Left ventricle myocardium inferior (tissue), 1 donor: ENCODE measurements around the gene TNS3. TPM values are rescaled to one million over a fixed set of nuclear protein-coding genes. Genes with fewer than 3 reads are reported as not detected.

Experiments
- DNase-seq: peaks from one replicate; pipeline ENCODE4 v3.0.0-alpha.2; 2020
- H3K27ac ChIP-seq: fragments of 200-600 bp; replicated peaks from 2 replicates; pipeline ENCODE4 v1.8.0; 2021
- H3K27me3 ChIP-seq: fragments of 200-600 bp; 2 replicates; pipeline ENCODE4 v1.8.0; 2021; ENCODE audit warnings: low read depth
- H3K36me3 ChIP-seq: fragments of 200-600 bp; 2 replicates; pipeline ENCODE4 v1.8.0; 2021
- H3K4me1 ChIP-seq: fragments of 200-600 bp; 2 replicates; pipeline ENCODE4 v1.8.0; 2021
- H3K4me3 ChIP-seq: fragments of 200-600 bp; 2 replicates; pipeline ENCODE4 v1.8.0; 2021; ENCODE audit warnings: mild to moderate bottlenecking, moderate library complexity
- H3K9me3 ChIP-seq: fragments of 200-600 bp; replicated peaks from 2 replicates; pipeline ENCODE4 v1.8.0; 2021
- intact Hi-C: fragments of 100-400 bp; cut with micrococcal nuclease; formaldehyde crosslinking; loops from one replicate; pipeline ENCODE4 v1.11.0; 2022
- total RNA-seq: library from RNA; stranded (reverse); fragmentation: NEBNext Ultra II Directional; extraction: Animal tissue kit (Norgen Biotek cat#: 25700); gene quantifications from one replicate; pipeline ENCODE4 v1.2.1, GENCODE V29; 2021
- TF ChIP-seq, protein P1 (sequence below): fragments of 200-600 bp; IDR thresholded peaks from 2 replicates; pipeline ENCODE4 v1.8.0; 2021; ENCODE audit warnings: antibody characterized with exemption, mild to moderate bottlenecking, borderline replicate concordance
- donor health status: DM: no; HTN: yes; CAD: no; lungs with severe emphysema.

The TNS3 gene
- total RNA-seq, 1 donor from 2014 or later, result 40.6 TPM

DNA sequence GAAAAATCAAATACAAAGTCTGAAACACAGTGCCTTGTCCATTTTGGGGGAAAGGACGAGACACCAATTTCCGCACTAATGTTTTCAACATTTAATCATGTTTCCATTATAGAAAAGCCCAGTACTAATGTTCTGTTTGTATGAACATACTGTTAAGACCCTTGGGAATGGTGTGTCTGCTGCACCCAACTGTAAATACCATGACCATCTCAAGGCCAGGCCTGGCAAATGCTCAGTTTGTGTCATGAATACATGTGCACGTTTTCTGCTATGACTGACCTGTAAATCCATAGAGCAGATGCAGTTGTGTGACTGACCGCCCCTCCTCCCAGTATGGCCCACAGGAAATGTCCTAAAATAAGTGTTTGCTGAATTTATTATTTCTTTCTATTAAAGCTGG, 270.0 kb downstream of the TNS3 start:
- Histone ChIP-seq H3K36me3 (peaks cover 4% of the 10 kb centered on the region), H3K4me3 (no peak overlapping the region), H3K27me3 (no peaks in the 10 kb centered on the region), H3K4me1 (peaks cover 53% of the 10 kb centered on the region), H3K27ac (no peak overlapping the region), H3K9me3 (peaks cover 12% of the 10 kb centered on the region)
- DNase-seq, result no peak
- TF ChIP-seq, protein P1, sequence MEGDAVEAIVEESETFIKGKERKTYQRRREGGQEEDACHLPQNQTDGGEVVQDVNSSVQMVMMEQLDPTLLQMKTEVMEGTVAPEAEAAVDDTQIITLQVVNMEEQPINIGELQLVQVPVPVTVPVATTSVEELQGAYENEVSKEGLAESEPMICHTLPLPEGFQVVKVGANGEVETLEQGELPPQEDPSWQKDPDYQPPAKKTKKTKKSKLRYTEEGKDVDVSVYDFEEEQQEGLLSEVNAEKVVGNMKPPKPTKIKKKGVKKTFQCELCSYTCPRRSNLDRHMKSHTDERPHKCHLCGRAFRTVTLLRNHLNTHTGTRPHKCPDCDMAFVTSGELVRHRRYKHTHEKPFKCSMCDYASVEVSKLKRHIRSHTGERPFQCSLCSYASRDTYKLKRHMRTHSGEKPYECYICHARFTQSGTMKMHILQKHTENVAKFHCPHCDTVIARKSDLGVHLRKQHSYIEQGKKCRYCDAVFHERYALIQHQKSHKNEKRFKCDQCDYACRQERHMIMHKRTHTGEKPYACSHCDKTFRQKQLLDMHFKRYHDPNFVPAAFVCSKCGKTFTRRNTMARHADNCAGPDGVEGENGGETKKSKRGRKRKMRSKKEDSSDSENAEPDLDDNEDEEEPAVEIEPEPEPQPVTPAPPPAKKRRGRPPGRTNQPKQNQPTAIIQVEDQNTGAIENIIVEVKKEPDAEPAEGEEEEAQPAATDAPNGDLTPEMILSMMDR, result no peak
- intact Hi-C loops, result no loop called here

DNA sequence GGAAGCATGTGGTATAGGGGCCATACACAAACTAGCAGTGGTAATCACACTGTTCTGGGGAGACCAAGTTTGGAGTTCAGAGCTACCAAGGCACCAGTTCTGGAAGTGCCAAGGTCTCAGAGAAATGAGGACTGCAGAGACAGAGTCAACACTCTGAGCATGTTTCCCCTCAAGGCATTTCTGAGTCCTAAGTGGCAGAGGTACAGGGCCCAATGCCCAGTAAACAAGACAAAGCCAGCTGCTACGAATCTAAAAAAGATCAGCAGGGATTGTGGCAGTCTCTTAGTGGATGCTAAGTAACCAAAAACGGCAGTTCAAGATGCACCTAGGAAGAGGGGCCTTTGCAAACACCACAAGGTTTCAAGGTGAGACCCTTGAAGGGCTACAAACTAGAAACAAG, 271.9 kb downstream of the TNS3 start:
- peak overlapping the region; percentile 33 for H3K27ac ChIP-seq
- H3K9me3 ChIP-seq, result peaks cover 12% of the 10 kb centered on the region

DNA sequence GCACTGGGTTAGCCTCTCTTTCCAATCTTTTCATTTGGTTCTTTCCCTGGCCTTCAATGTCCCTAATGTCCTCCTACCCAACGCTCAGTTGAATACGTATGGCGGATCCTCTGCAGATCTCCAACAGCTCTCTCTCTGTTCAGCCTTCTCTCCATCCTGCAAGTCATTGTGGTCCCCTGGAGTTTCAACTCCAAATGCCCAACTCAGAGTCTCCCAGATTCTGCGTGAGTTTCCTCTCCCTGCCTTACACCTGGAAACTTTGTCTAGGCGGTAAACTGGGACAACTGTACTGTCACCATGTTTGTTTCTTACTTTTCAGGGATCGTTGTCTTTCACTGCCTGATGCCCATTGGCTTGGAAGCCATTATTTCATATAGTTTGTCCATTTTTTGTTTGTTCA, 273.1 kb downstream of the TNS3 start:
- Histone ChIP-seq H3K9me3 (peaks cover 12% of the 10 kb centered on the region), H3K4me1 (peaks cover 47% of the 10 kb centered on the region), H3K27ac (no peak overlapping the region), H3K36me3 (peaks cover 8% of the 10 kb centered on the region), H3K27me3 (no peaks in the 10 kb centered on the region), H3K4me3 (no peak overlapping the region)
- no peak for DNase-seq
- intact Hi-C loops, result no loop called here
- TF ChIP-seq, protein P1, result no peak

More for the DNA sequence above, 271.9 kb downstream of the TNS3 start:
- H3K4me1 ChIP-seq, result peaks cover 47% of the 10 kb centered on the region
- intact Hi-C loops, result no loop called here
- peaks cover 4% of the 10 kb centered on the region for H3K36me3 ChIP-seq
- no peak for DNase-seq
- H3K27me3 ChIP-seq, result no peaks in the 10 kb centered on the region
- H3K4me3 ChIP-seq, result no peak overlapping the region
- TF ChIP-seq, protein P1, result no peak

DNA sequence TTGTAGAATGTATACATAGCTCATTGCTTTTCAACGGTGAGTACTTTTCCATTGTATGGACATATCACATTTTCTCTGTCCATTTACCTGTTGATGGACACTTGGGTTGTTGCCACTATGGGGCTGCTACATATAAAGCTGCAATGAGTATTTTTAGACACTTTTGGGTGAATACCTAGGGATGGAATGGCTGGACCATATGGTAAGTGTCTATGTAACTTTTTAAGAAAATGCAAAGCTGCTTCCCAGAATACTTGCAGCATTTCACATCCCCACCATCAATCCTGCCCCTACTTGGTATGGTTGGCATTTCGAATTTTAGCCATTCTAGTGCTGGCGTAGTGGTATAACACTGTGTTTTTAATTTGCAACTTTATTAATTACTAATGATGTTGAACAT, 274.6 kb downstream of the TNS3 start:
- H3K27ac ChIP-seq, result no peak overlapping the region
- peaks cover 19% of the 10 kb centered on the region for H3K36me3 ChIP-seq
- H3K9me3 ChIP-seq, result peaks cover 12% of the 10 kb centered on the region
- no peak for DNase-seq
- peaks cover 50% of the 10 kb centered on the region for H3K4me1 ChIP-seq
- H3K27me3 ChIP-seq, result no peaks in the 10 kb centered on the region
- H3K4me3 ChIP-seq, result no peak overlapping the region
- TF ChIP-seq, protein P1, result no peak
- intact Hi-C loops, result no loop called here

DNA sequence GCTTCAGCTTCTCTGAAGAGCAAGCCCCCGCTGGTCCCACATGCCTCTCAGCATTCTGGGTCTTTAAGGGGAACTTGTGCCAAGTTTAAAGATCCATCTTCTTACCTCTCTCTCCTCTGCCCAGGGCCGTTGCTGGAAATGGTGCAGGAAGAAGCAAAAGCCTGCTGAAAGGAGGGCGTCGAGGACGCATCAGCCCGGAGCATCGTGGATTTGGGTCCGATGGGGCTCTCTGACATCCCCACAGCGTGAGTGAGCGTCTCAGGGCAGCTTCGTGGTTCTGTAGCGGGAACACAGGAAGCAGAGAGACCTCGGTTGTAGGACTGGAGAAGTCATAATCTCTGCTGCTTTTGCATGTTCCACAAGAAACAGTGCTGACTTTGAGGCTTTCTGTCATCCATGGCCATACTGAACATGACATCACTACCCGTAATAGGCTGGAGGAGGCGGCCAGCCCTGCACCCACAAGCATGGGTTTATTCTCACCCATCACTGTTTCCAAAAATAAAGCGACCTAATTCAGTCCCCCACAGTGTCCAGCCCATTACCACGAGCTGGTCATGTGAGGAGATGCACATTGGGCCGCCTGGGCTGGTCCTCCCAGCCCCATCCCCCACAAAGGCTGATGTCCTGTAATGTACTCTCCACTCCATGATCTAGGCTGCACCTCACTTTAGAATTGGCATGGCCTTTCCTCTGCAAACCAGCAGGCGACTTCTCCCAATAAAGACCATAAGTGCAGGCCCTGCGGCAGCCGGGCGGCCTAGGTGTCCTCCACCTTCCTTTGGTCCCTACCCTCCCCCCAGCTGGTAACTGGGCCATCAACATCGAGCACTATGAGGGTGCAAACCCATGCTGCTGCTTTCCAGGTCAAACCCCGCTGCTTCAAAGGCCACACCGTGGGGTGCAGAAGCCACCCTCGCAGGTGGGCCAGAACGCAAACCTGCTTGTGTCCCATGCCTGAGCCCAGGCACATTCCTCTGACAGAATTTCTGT, 276.9 kb downstream of the TNS3 start:
- DNase-seq, result peak; percentile 47
- peaks cover 40% of the 10 kb centered on the region for H3K36me3 ChIP-seq
- peak overlapping the region; percentile 15 for H3K4me3 ChIP-seq
- intact Hi-C loops, result no loop called here
- H3K9me3 ChIP-seq, result peaks cover 12% of the 10 kb centered on the region
- H3K27ac ChIP-seq, result peak overlapping the region; percentile 76
- no peaks in the 10 kb centered on the region for H3K27me3 ChIP-seq
- H3K4me1 ChIP-seq, result peaks cover 58% of the 10 kb centered on the region
- TF ChIP-seq, protein P1, result no peak
